HFF-Myc (cell line): Measurements from ENCODE around the gene TENT4A.

Experiments used
- DNase-seq: peaks from one replicate; pipeline ENCODE4 v3.0.0-alpha.2; 2011; ENCODE audit warnings: low read depth; ENCODE audit errors: extremely low read depth
- H3K4me3 ChIP-seq: replicated peaks from 2 replicates; pipeline ENCODE4 v1.5.1; 2011; ENCODE audit warnings: low read depth, mild to moderate bottlenecking, control low read depth, low read length
- CTCF ChIP-seq: IDR thresholded peaks from 2 replicates; pipeline ENCODE4 v1.5.1; 2012; ENCODE audit warnings: mild to moderate bottlenecking, low read depth, low read length, control low read depth; ENCODE audit errors: missing control alignments

TENT4A gene

GRCh38 chr5:6758236-6758635 is 45.0 kb downstream of the TENT4A start:
- DNase-seq: no peak
- no peak for TF ChIP-seq CTCF
- no peak overlapping the region for H3K4me3 ChIP-seq

GRCh38 chr5:6758706-6759105 is 45.5 kb downstream of the TENT4A start:
- DNase-seq: no peak
- no peak for TF ChIP-seq CTCF
- H3K4me3 ChIP-seq: no peak overlapping the region

- no peak overlapping the region for H3K4me3 ChIP-seq
- TF ChIP-seq CTCF: no peak
- no peak for DNase-seq
Observed at GRCh38 chr5:6759401-6759800, 46.2 kb downstream of the TENT4A start.

- DNase-seq: no peak
- no peak overlapping the region for H3K4me3 ChIP-seq
- no peak for TF ChIP-seq CTCF
Observed at GRCh38 chr5:6759983-6760382, 46.8 kb downstream of the TENT4A start.

- TF ChIP-seq CTCF: no peak
- DNase-seq: no peak
- H3K4me3 ChIP-seq: no peak overlapping the region
Observed at GRCh38 chr5:6760686-6761085, 47.5 kb downstream of the TENT4A start.

- H3K4me3 ChIP-seq: no peak overlapping the region
- TF ChIP-seq CTCF: no peak
- no peak for DNase-seq
Observed at GRCh38 chr5:6761333-6761732, 48.1 kb downstream of the TENT4A start.

- no peak for DNase-seq
- no peak for TF ChIP-seq CTCF
- H3K4me3 ChIP-seq: no peak overlapping the region
Observed at GRCh38 chr5:6762116-6762515, 48.9 kb downstream of the TENT4A start.
